GM18951 (cell line): ENCODE measurements around the gene BCAR3.
"Not testable (repeated sequence)": the region's sequence is repeated elsewhere in the genome, so short reads cannot be mapped to it uniquely, and the experiment has no call there.

Experiments
- POLR2A ChIP-seq: IDR thresholded peaks from 4 replicates; pipeline ENCODE4 v1.6.1; 2011; ENCODE audit warnings: mild to moderate bottlenecking; ENCODE audit not compliant: insufficient read length, insufficient read depth; ENCODE audit errors: extremely low read depth
- in situ Hi-C: fragments of 300-500 bp; cut with MboI; formaldehyde crosslinking; loops from one replicate; pipeline ENCODE4 v1.12.0; 2022; ENCODE audit warnings: low sequenced_read_pairs, mixed read lengths, inconsistent platforms; ENCODE audit not compliant: unreplicated experiment

The BCAR3 gene

GRCh38 chr1:93701629-93702028, 20.0 kb upstream of the BCAR3 start:
- TF ChIP-seq POLR2A = no peak
- in situ Hi-C loops = no loop called here

GRCh38 chr1:93700532-93701469, 19.2 kb upstream of the BCAR3 start:
- in situ Hi-C loops = no loop called here
- no peak for TF ChIP-seq POLR2A

- in situ Hi-C loops = no loop called here
- TF ChIP-seq POLR2A = no peak
Observed at GRCh38 chr1:93699503-93700168, 18.0 kb upstream of the BCAR3 start.

GRCh38 chr1:93699049-93699384, 17.4 kb upstream of the BCAR3 start:
- in situ Hi-C loops = no loop called here
- no peak for TF ChIP-seq POLR2A

- in situ Hi-C loops = no loop called here
- TF ChIP-seq POLR2A = no peak
Observed at GRCh38 chr1:93698329-93699048, 16.9 kb upstream of the BCAR3 start.

GRCh38 chr1:93697566-93697965, 15.9 kb upstream of the BCAR3 start:
- in situ Hi-C loops = not testable (repeated sequence)

- TF ChIP-seq POLR2A = no peak
- in situ Hi-C loops = no loop called here
Observed at GRCh38 chr1:93695411-93696005, 13.9 kb upstream of the BCAR3 start.

- no peak for TF ChIP-seq POLR2A
- in situ Hi-C loops = no loop called here
Observed at GRCh38 chr1:93694819-93695218, 13.2 kb upstream of the BCAR3 start.

GRCh38 chr1:93694039-93694438, 12.4 kb upstream of the BCAR3 start:
- in situ Hi-C loops = no loop called here
- TF ChIP-seq POLR2A = no peak

- in situ Hi-C loops = no loop called here
Observed at GRCh38 chr1:93692983-93693591, 11.4 kb upstream of the BCAR3 start.

GRCh38 chr1:93692451-93692861, 10.8 kb upstream of the BCAR3 start:
- TF ChIP-seq POLR2A = no peak
- in situ Hi-C loops = no loop called here

More at GRCh38 chr1:93692983-93693591, 11.4 kb upstream of the BCAR3 start:
- no peak for TF ChIP-seq POLR2A

- in situ Hi-C loops = no loop called here
- TF ChIP-seq POLR2A = no peak
Observed at GRCh38 chr1:93692026-93692425, 10.4 kb upstream of the BCAR3 start.

GRCh38 chr1:93690921-93691789, 9.5 kb upstream of the BCAR3 start:
- TF ChIP-seq POLR2A = no peak
- in situ Hi-C loops = no loop called here
